Spleen (tissue), 7 donors: ENCODE measurements around the gene HABP2.

Source experiments
- CTCF ChIP-seq, 11 experiments: fragments of 200-600 bp in 7 of 11; fragments of 450-650 bp in 4 of 11; sonication (generic) in 4 of 11; IDR thresholded peaks in 8 of 11; conservative IDR thresholded peaks in 3 of 11; 1 replicate in 7 of 11; 2 replicates in 4 of 11; pipeline versions ENCODE4 v1.4.0 to v1.8.0; 2016 to 2021; ENCODE audit warnings: antibody characterized with exemption in 11 of 11, inconsistent platforms in 4 of 11, mild to moderate bottlenecking in 1 of 11
- POLR2A ChIP-seq, 3 donors: fragments of 450-650 bp; IDR thresholded peaks; one replicate each; pipeline ENCODE4 v1.5.1; 2017; ENCODE audit warnings: antibody characterized with exemption in 3 of 3, mild to moderate bottlenecking in 1 of 3
- POLR2AphosphoS5 ChIP-seq, 3 donors: sonication (generic); formaldehyde crosslinking; IDR thresholded peaks; one replicate each; pipeline ENCODE4 v1.5.1; 2017; ENCODE audit warnings: antibody characterized with exemption in 3 of 3
- donor health status: DM: no; HTN: no; CAD: no; lungs with moderate emphysema.
- donor health status: DM: no; HTN: no; CAD: no.
- donor health status: DM: no; HTN: no; CAD: no.

DNA sequence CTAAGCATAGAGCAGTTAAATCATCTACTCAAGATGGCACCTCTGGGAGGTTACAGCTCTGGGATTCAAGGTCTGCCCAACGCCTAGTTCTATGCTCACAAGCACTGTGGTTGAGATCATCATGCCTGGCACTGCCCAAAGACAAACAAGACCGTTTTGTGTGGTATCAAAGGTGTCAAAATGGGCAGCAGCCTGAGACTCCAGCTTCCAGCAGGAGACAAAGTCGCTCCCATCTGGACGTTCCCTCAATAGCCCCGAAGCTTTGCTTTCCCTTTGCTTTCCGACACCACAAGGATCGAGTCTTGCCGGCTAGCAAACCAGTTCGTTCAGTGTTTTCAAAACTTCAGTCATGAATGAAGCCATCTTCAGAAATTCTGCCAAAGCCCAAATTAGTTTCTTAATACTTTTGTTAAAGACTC is 5.1 kb downstream of the HABP2 start:
- TF ChIP-seq CTCF (IDR thresholded peaks at IDR 0.05 in 8 of 11, conservative IDR thresholded peaks at IDR 0.05 in 3 of 11) (no peak), POLR2AphosphoS5 (IDR thresholded peaks at IDR 0.05) (no peak), POLR2A (IDR thresholded peaks at IDR 0.05) (no peak)
